HG03097 (cell line): ENCODE measurements around the gene SLC66A1.

Source experiments
- ATAC-seq: cut with Tn5 transposase; IDR thresholded peaks from one replicate; pipeline ENCODE4 v1.9.1; 2021; ENCODE audit not compliant: unreplicated experiment, low FRiP score

The SLC66A1 gene

DNA sequence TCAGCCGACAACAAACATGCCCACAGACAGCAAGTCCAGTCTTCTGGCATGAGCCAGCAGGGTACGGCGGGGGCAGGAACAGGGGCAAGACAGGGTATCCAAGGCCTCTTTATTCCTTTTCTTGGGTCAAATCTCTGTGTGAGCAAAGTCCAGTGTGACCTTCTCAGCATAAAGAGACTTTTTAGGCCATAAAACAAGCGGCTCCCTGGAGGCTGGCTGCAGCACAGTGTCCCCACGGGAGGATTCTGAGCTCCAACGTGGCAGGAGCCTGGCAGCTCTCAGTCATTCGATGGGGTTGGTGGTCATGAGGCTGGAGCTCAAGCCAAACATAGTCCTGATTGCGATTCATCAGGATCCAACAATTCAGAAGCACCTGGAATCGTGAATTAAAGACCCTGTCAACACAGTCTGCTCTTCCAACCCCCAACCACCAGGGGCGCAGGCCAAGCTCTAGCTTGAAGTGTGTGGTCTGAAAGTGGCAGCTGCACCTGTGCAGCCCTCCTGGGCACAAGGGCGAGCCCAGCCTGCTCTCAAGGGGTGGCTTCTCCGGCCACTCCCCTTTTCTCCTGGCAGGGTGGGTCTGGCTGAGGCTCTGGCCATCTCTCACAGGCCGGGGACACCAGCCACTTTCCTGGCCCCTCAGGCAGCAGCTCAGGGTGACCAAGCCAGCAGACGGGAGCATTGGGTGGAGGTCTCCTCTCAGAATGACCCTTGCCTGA, 62.1 kb downstream of the SLC66A1 start:
- no peak for ATAC-seq

DNA sequence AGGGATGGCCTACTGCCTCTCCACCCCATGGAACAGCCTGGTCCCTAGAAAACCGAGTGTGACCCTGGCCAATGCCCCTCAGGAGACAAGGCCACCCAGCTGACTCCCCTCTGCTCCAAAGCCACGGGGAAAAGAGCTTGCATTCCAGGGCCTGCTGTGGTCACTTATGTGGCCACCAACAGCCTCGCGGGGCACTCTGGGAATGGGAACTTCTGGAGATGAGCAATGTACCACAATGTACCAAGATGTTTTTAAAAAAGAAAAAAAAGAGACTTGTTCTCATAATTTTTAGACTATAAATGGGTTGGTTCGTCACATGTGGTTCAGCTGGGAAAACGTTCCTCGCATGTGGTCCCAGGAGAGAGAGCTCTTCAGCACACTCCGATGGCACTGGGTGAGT, 62.8 kb downstream of the SLC66A1 start:
- no peak for ATAC-seq

DNA sequence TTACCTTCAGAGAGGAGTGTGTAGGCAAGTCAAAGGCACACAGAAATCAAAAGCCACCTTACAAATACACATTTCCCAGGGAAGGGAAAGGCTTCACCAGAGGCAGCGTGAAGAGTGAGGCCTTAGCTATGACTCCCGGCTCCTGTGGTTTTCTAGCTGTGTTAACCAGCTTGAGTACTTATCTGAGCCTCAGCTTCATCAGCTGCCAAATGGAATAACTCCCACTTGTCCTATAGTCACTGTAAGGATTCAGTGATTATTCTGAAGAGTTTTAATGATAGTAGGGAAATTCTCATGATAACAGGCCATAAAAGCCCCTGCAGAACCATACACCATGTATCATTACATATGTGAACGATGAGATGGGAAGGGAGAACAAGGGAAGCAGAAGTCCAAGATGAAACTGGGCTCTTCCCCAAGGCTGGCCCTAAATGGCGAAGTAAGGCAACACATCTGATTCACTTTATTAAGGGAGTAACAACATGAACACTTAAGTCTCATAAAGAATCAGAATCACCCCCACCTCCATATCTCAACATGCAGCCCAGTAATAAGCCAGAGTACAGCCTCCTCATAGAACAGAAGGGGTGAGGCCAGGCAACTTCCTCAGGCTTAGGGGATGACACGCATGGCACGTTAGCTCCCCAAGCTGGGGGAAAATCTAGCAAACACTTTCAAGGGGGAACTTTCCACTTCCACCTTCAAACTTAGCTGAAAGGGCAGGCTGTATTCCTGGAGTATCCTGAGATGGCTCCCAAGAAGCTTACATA, 63.7 kb downstream of the SLC66A1 start:
- ATAC-seq: no peak

DNA sequence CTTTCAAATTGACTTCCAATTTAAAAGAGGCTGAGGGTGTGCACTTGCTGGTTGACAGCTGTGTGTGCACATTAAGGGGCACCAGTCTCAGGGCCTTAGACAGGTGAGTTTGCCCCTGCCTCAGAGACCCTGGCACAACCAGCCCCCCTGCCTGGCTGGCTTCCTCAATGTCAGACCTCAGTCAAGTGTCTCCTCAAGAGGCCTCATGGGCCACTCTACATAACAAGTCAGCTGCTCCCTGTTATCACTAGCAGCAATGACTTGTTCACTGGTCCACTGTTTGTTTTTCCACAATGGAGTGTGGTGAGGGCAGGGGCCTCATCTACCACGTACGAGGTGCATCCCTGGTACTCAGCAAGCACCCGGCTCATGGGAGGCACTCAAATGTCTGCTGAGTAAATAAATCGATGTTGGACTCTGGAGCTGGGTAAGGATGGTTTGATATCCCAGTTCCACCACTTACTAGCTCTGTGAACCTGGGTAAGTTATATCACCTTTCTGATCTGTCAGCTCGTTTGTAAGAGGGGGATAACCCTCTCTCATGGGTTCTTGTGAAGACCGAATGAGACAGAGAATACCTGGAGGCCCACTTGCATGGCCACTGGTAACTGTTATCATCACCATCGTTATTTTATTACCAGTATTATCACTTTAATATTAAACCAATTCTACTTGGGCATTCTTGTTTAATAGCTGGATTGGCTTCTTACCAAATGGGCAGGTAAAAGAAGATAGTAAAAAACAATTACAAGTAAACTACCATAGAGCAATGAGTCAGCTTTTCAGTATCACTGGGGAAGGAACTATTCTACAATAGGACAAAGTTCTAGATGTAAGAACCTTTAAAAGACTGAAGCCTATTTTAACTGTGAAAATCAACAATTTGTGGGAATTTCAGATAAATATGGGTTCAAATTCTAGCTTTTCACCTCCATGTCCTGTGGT, 64.6 kb downstream of the SLC66A1 start:
- no peak for ATAC-seq

DNA sequence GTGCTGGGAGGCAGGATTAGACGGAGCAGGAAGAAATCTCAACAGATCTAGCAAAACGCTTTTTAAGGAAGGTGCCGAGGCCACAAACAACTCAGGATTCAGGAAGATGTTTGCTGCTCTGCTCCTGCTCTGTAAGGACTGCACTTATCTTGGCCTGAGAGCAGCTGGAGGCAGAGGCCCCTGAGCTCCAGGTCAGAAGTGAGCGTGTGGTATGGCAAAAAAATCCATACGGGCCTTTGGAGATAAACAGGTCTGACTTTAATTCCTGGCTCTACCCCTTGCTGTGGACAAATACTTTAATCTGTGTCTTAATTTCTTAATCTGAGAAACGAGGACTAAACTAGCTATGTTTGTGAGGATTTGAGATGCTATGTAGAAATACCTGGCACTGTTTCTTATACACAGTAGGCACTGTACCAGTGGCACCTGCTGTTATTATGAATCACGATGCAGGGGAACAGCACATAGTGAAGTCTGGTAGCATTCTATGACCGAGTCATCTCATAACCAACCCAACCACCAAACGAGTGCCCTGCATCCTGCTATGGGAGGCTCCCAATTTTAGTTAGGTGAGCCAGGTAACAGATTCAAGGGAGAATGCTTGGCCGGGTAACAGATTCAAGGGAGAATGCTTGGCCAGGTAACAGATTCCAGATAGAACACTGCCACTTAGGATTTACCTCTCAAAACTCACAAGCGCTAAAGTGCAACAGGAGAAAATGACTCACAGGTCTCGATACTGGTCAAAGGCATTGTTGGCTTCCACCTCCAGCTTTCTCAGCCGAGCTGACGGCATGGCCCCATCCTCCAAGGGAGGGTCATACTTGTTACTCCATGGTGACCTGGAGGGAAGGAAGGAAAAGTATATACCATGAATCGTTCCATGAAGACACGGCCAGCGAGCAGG, 65.9 kb downstream of the SLC66A1 start:
- no peak for ATAC-seq
